HCT116 (cell line): ENCODE measurements around the gene FOXF1. TPM values are rescaled to one million over a fixed set of nuclear protein-coding genes. Genes with fewer than 3 reads are reported as not detected.

Source experiments
- ATAC-seq: fragments of 200-7000 bp; cut with Tn5 transposase; 2 replicates; pipeline ENCODE4 v1.9.1; 2020; ENCODE audit warnings: mild to moderate bottlenecking, moderate library complexity
- BruUV-seq: library from RNA; stranded (reverse); fragments of 400-500 nt; replicated peaks from 2 replicates; lab custom pipeline; 2021; lab: Mats Ljungman, UMichigan
- CTCF ChIA-PET: fragments of 300-600 bp; sonication (Branson Sonifier 250); formaldehyde crosslinking; loops from one replicate; lab custom pipeline; 2021; ENCODE audit warnings: antibody characterized with exemption; lab: Charles Lee
- POLR2A ChIA-PET: fragments of 300-600, 350-600 bp; sonication (Branson Sonifier 250); formaldehyde crosslinking; loops from one replicate; lab custom pipeline; 2021; ENCODE audit warnings: antibody characterized with exemption; lab: Charles Lee
- RAD21 ChIA-PET, 2 experiments: fragments of 300-600 bp; sonication (Branson Sonifier 250); formaldehyde crosslinking; loops; one replicate each; lab custom pipeline; 2023; ENCODE audit warnings: low total read pairs in 2 of 2; ENCODE audit not compliant: uncharacterized antibody in 2 of 2, unreplicated experiment in 2 of 2, low non-redundant PET in 1 of 2; lab: Charles Lee
- DNase-seq: peaks from one replicate; pipeline ENCODE4 v3.0.0-alpha.2; 2010; ENCODE audit warnings: low read depth, low spot score
- H2AFZ ChIP-seq: fragments of 200-600 bp; shearing (Covaris generic), sonication (generic); 2 replicates; pipeline ENCODE4 v1.6.1; 2017; ENCODE audit warnings: low read depth, mixed run types, mixed read lengths, antibody characterized with exemption, low read length; ENCODE audit not compliant: poor library complexity, severe bottlenecking
- H3K27ac ChIP-seq: 2 replicates; pipeline ENCODE4 v1.5.1; 2012; ENCODE audit warnings: low read depth, low read length
- H3K27me3 ChIP-seq: fragments of 200-600 bp; sonication (generic); 2 replicates; pipeline ENCODE4 v1.6.1; 2016; ENCODE audit warnings: mixed run types, low read length, mixed read lengths; ENCODE audit not compliant: insufficient read depth
- H3K36me3 ChIP-seq, 2 experiments: fragments of 200-500 bp in 1 of 2; fragments of 200-600 bp in 1 of 2; sonication (Bioruptor generic) in 1 of 2; sonication (generic) in 1 of 2; 2 replicates each; pipeline versions ENCODE4 v1.5.1 to v1.6.1; 2014 to 2016; ENCODE audit warnings: low read length in 2 of 2, inconsistent platforms in 1 of 2, mixed read lengths in 1 of 2, mixed run types in 1 of 2; ENCODE audit not compliant: insufficient read depth in 2 of 2, control insufficient read depth in 1 of 2
- H3K4me1 ChIP-seq, 2 experiments: fragments of 200-600 bp in 1 of 2; sonication (generic) in 1 of 2; 2 replicates each; pipeline versions ENCODE4 v1.5.1 to v1.6.1; 2012 to 2017; ENCODE audit warnings: low read length in 2 of 2, inconsistent platforms in 1 of 2, mild to moderate bottlenecking in 1 of 2, mixed read lengths in 1 of 2, mixed run types in 1 of 2, moderate library complexity in 1 of 2; ENCODE audit not compliant: insufficient read depth in 2 of 2, control insufficient read depth in 1 of 2
- H3K4me2 ChIP-seq: fragments of 200-600 bp; sonication (generic); 2 replicates; pipeline ENCODE4 v1.6.1; 2017; ENCODE audit warnings: mixed run types, low read length, mixed read lengths
- H3K4me3 ChIP-seq, 2 experiments: fragments of 200-600 bp in 1 of 2; sonication (generic) in 1 of 2; replicated peaks in 1 of 2; 2 replicates each; pipeline ENCODE4 v1.5.1; 2011 to 2016; ENCODE audit warnings: low read length in 2 of 2, control low read depth in 1 of 2, low read depth in 1 of 2, mild to moderate bottlenecking in 1 of 2, mixed read lengths in 1 of 2, mixed run types in 1 of 2
- H3K79me2 ChIP-seq: fragments of 200-600 bp; sonication (generic); 2 replicates; pipeline ENCODE4 v1.6.1; 2017; ENCODE audit warnings: mild to moderate bottlenecking, mixed run types, low read length, moderate library complexity, mixed read lengths; ENCODE audit not compliant: insufficient read depth
- H3K9ac ChIP-seq: fragments of 200-600 bp; sonication (generic); 2 replicates; pipeline ENCODE4 v1.6.1; 2016; ENCODE audit warnings: low read length, mixed read lengths
- H3K9me2 ChIP-seq: fragments of 200-600 bp; sonication (generic), shearing (Covaris generic); 2 replicates; pipeline ENCODE4 v1.6.1; 2017; ENCODE audit warnings: mixed run types, mild to moderate bottlenecking, moderate library complexity; ENCODE audit not compliant: insufficient read depth
- H3K9me3 ChIP-seq, 2 experiments: fragments of 200-500 bp in 1 of 2; fragments of 200-600 bp in 1 of 2; sonication (Bioruptor generic) in 1 of 2; sonication (generic) in 1 of 2; 2 replicates each; pipeline ENCODE4 v1.6.1; 2014 to 2017; ENCODE audit warnings: low read length in 2 of 2, mixed read lengths in 2 of 2, inconsistent platforms in 1 of 2, low read depth in 1 of 2, mild to moderate bottlenecking in 1 of 2, mixed run types in 1 of 2, moderate library complexity in 1 of 2; ENCODE audit not compliant: control insufficient read depth in 1 of 2, insufficient read depth in 1 of 2
- H4K20me1 ChIP-seq: fragments of 200-600 bp; sonication (generic), shearing (Covaris generic); 2 replicates; pipeline ENCODE4 v1.6.1; 2017; ENCODE audit warnings: mixed run types, mild to moderate bottlenecking, moderate library complexity; ENCODE audit not compliant: insufficient read depth
- CBX3 ChIP-seq: IDR thresholded peaks from 2 replicates; pipeline ENCODE4 v1.6.1; 2012; ENCODE audit warnings: low read depth
- CEBPB ChIP-seq: IDR thresholded peaks from 2 replicates; pipeline ENCODE4 v1.6.1; 2012; ENCODE audit warnings: low read depth
- CTCF ChIP-seq, 3 experiments: fragments of 200-600 bp in 1 of 3; sonication (generic) in 1 of 3; IDR thresholded peaks in 2 of 3; conservative IDR thresholded peaks in 1 of 3; 2 replicates each; pipeline ENCODE4 v1.5.1; 2012 to 2017; ENCODE audit warnings: low read depth in 2 of 3, low read length in 2 of 3, antibody characterized with exemption in 1 of 3, borderline replicate concordance in 1 of 3, control low read depth in 1 of 3, mild to moderate bottlenecking in 1 of 3, mixed read lengths in 1 of 3, mixed run types in 1 of 3, moderate library complexity in 1 of 3; ENCODE audit not compliant: insufficient read depth in 1 of 3
- EGR1 ChIP-seq: IDR thresholded peaks from 2 replicates; pipeline ENCODE4 v1.6.1; 2012; ENCODE audit warnings: low read depth
- ELF1 ChIP-seq: IDR thresholded peaks from 2 replicates; pipeline ENCODE4 v1.6.1; 2012; ENCODE audit warnings: low read depth, borderline replicate concordance
- EZH2phosphoT487 ChIP-seq: fragments of 200-600 bp; IDR thresholded peaks from 2 replicates; pipeline ENCODE4 v1.6.1; 2018; ENCODE audit warnings: antibody characterized with exemption, borderline replicate concordance
- FOSL1 ChIP-seq: IDR thresholded peaks from 2 replicates; pipeline ENCODE4 v1.6.1; 2012; ENCODE audit warnings: low read depth
- JUND ChIP-seq: IDR thresholded peaks from 2 replicates; pipeline ENCODE4 v1.6.1; 2012
- MAX ChIP-seq: IDR thresholded peaks from 2 replicates; pipeline ENCODE4 v1.6.1; 2012
- POLR2A ChIP-seq: IDR thresholded peaks from 2 replicates; pipeline ENCODE4 v1.7.0; 2011; ENCODE audit warnings: borderline replicate concordance; ENCODE audit not compliant: insufficient read depth, insufficient read length; ENCODE audit errors: extremely low read depth
- RAD21 ChIP-seq: IDR thresholded peaks from 2 replicates; pipeline ENCODE4 v1.6.1; 2012; ENCODE audit warnings: low read depth, mild to moderate bottlenecking
- REST ChIP-seq: IDR thresholded peaks from 2 replicates; pipeline ENCODE4 v1.6.1; 2012; ENCODE audit warnings: low read depth
- SIN3A ChIP-seq: IDR thresholded peaks from 2 replicates; pipeline ENCODE4 v1.6.1; 2012; ENCODE audit warnings: low read depth
- SP1 ChIP-seq: IDR thresholded peaks from 2 replicates; pipeline ENCODE4 v1.6.1; 2012; ENCODE audit warnings: low read depth
- SRF ChIP-seq: IDR thresholded peaks from 2 replicates; pipeline ENCODE4 v1.6.1; 2012; ENCODE audit warnings: low read depth
- TCF7L2 ChIP-seq: IDR thresholded peaks from 2 replicates; pipeline ENCODE4 v1.7.0; 2011; ENCODE audit warnings: borderline replicate concordance, inconsistent platforms; ENCODE audit not compliant: insufficient read depth, insufficient read length; ENCODE audit errors: extremely low read depth
- YY1 ChIP-seq: IDR thresholded peaks from 2 replicates; pipeline ENCODE4 v1.6.1; 2011; ENCODE audit warnings: low read length, low read depth, moderate library complexity, mild to moderate bottlenecking; ENCODE audit not compliant: insufficient replicate concordance; ENCODE audit errors: extremely low read depth
- ZFX ChIP-seq: fragments of 450-650 bp; IDR thresholded peaks from 2 replicates; pipeline ENCODE4 v1.6.1; 2017
- ZNF274 ChIP-seq: fragments of 200-500 bp; sonication (Bioruptor generic); IDR thresholded peaks from 2 replicates; pipeline ENCODE4 v1.6.1; 2014; ENCODE audit warnings: mild to moderate bottlenecking, low read depth, low read length, inconsistent platforms
- intact Hi-C: fragments of 100-400 bp; cut with micrococcal nuclease; formaldehyde crosslinking; loops from 2 replicates; pipeline ENCODE4 v1.10.0; 2022
- total RNA-seq: library from RNA; stranded (reverse); gene quantifications from one replicate; pipeline ENCODE4 v1.2.1, GENCODE V29; 2021; ENCODE audit not compliant: unreplicated experiment

Gene FOXF1
- total RNA-seq, 1 experiment from 2014 or later, result 2.4 TPM

GRCh38 chr16:86556576-86556975 is 46.2 kb downstream of the FOXF1 start:
- no peak overlapping the region for H3K9ac ChIP-seq
- ATAC-seq (no peak), DNase-seq (no peak)
- H3K4me3 ChIP-seq, result no peak overlapping the region
- RAD21 ChIA-PET, result no interaction called here
- H4K20me1 ChIP-seq, result no peaks in the 10 kb centered on the region; the same call in 1 of the 2 replicates
- H3K9me3 ChIP-seq, result no peaks in the 10 kb centered on the region
- BruUV-seq, result no TSS peak
- H3K4me2 ChIP-seq, result no peak overlapping the region
- TF ChIP-seq EGR1, result no peak
- TF ChIP-seq SRF, result no peak
- TF ChIP-seq CBX3, result no peak
- no peak for TF ChIP-seq REST
- TF ChIP-seq RAD21, result no peak
- no peak for TF ChIP-seq SIN3A
- no peak for TF ChIP-seq ELF1
- TF ChIP-seq SP1, result no peak
- no peak for TF ChIP-seq EZH2phosphoT487
- no peak for TF ChIP-seq MAX
- TF ChIP-seq JUND, result no peak
- TF ChIP-seq FOSL1, result no peak
- no peak for TF ChIP-seq CEBPB
- TF ChIP-seq ZFX, result no peak
- no peak for TF ChIP-seq YY1
- no peak for TF ChIP-seq POLR2A
- TF ChIP-seq CTCF (IDR thresholded peaks at IDR 0.05 in 2 of 3, conservative IDR thresholded peaks at IDR 0.05 in 1 of 3; ENCODE audit: borderline replicate concordance in 1 of 3, insufficient read depth in 1 of 3, low read depth in 2 of 3, low read length in 2 of 3), result no peak
- TF ChIP-seq TCF7L2, result no peak
- no peak for TF ChIP-seq ZNF274
- peaks cover 4 to 15% of the 10 kb centered on the region in 2 experiments; a peak in 3 of 4 replicates for H3K4me1 ChIP-seq
- no peak overlapping the region for H3K27ac ChIP-seq
- intact Hi-C loops, result no loop called here
- CTCF ChIA-PET, result no interaction called here
- peaks cover 19% of the 10 kb centered on the region for H3K79me2 ChIP-seq
- H3K36me3 ChIP-seq, result peaks cover 0 to 12% of the 10 kb centered on the region in 2 experiments; a peak in 2 of 4 replicates
- H2AFZ ChIP-seq, result no peak overlapping the region
- H3K27me3 ChIP-seq, result peaks cover 4% of the 10 kb centered on the region; the same call in 1 of the 2 replicates
- POLR2A ChIA-PET, result no interaction called here
- H3K9me2 ChIP-seq, result no peaks in the 10 kb centered on the region
